ENCODE results near the gene ASCL5.

ASCL5 gene

DNA sequence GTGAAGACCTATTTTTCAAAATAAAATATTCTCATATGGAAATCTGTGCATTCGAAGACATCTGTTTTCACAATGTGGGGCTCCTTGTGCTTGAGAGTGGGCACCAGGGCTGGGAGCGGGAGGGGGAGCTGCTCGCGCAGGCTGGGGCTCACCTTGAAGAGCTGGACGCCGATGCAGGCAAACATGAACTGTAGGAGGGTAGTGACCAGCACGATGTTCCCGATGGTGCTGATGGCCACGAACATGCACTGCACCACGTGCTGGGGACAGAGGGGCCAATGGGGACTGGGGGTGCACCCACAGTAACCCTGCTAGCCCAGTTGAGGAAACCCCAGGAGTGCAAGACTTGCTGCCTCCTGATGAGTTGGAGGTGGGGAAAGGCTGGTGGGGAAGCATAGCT lies 61.3 kb downstream of the ASCL5 start:
- no peak for TF ChIP-seq NFIC (IDR thresholded peaks at IDR 0.05)

DNA sequence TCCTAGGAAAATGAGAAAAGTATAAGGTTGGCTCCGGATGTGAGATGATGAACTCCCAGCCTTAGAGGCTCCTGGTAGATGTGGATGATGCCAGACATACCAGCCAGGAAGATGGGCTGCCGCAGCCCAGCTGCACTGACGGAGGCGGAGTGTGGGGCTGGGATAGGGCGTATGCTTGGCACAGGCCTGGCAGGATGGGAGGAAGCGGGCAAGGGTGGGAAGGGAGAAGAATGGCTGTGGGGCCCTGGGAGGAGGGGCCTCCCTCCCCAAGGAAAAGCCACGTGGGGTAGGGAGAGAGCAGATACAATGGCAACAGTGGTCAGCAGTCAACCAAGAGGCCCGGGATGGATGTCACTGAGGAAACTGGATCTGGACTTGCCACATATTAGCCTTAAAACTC lies 62.2 kb downstream of the ASCL5 start:
- TF ChIP-seq ZBTB7A (IDR thresholded peaks at IDR 0.05; ENCODE audit: low read depth) = no peak
- TF ChIP-seq RAD21 (IDR thresholded peaks at IDR 0.05; ENCODE audit: low read depth) = no peak
- TF ChIP-seq USF1 (IDR thresholded peaks at IDR 0.05) = no peak
- no peak for TF ChIP-seq FOXM1 (IDR thresholded peaks at IDR 0.05; ENCODE audit: borderline replicate concordance, low read depth)
- TF ChIP-seq, protein P1, sequence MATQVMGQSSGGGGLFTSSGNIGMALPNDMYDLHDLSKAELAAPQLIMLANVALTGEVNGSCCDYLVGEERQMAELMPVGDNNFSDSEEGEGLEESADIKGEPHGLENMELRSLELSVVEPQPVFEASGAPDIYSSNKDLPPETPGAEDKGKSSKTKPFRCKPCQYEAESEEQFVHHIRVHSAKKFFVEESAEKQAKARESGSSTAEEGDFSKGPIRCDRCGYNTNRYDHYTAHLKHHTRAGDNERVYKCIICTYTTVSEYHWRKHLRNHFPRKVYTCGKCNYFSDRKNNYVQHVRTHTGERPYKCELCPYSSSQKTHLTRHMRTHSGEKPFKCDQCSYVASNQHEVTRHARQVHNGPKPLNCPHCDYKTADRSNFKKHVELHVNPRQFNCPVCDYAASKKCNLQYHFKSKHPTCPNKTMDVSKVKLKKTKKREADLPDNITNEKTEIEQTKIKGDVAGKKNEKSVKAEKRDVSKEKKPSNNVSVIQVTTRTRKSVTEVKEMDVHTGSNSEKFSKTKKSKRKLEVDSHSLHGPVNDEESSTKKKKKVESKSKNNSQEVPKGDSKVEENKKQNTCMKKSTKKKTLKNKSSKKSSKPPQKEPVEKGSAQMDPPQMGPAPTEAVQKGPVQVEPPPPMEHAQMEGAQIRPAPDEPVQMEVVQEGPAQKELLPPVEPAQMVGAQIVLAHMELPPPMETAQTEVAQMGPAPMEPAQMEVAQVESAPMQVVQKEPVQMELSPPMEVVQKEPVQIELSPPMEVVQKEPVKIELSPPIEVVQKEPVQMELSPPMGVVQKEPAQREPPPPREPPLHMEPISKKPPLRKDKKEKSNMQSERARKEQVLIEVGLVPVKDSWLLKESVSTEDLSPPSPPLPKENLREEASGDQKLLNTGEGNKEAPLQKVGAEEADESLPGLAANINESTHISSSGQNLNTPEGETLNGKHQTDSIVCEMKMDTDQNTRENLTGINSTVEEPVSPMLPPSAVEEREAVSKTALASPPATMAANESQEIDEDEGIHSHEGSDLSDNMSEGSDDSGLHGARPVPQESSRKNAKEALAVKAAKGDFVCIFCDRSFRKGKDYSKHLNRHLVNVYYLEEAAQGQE (IDR thresholded peaks at IDR 0.05; ENCODE audit: low read depth) = no peak
- no peak for TF ChIP-seq YY1 (IDR thresholded peaks at IDR 0.05; ENCODE audit: low read depth)
- TF ChIP-seq NFIC (IDR thresholded peaks at IDR 0.05) = no peak
- TF ChIP-seq EP300 (IDR thresholded peaks at IDR 0.05; ENCODE audit: borderline replicate concordance) = no peak
- no peak for TF ChIP-seq TAF1 (IDR thresholded peaks at IDR 0.05; ENCODE audit: low read depth)
- no peak for TF ChIP-seq EGR1 (IDR thresholded peaks at IDR 0.05)
- no peak for TF ChIP-seq CEBPB (IDR thresholded peaks at IDR 0.05)
- no peak for TF ChIP-seq TCF12 (IDR thresholded peaks at IDR 0.05; ENCODE audit: low read depth)
- TF ChIP-seq, protein P2, sequence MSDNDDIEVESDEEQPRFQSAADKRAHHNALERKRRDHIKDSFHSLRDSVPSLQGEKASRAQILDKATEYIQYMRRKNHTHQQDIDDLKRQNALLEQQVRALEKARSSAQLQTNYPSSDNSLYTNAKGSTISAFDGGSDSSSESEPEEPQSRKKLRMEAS (IDR thresholded peaks at IDR 0.05) = no peak
- TF ChIP-seq TEAD4 (IDR thresholded peaks at IDR 0.05) = no peak
